HEK293 (cell line): ENCODE measurements around the gene MCOLN1.

Experiments
- CTCF ChIA-PET: fragments of 350-600 bp; formaldehyde crosslinking; extraction: SDS; loops from one replicate; lab custom pipeline; 2021; ENCODE audit warnings: antibody characterized with exemption; lab: Yijun Ruan, JAX
- POLR2A ChIA-PET: fragments of 300-600 bp; formaldehyde crosslinking; extraction: SDS; loops from one replicate; lab custom pipeline; 2020; ENCODE audit warnings: antibody characterized with exemption, inconsistent platforms; lab: Yijun Ruan, JAX
- H3K27ac ChIP-seq: fragments of 200-500 bp; sonication (Bioruptor generic); 2 replicates; pipeline ENCODE4 v1.5.1; 2014; ENCODE audit warnings: low read depth, low read length, control low read depth, inconsistent platforms; ENCODE audit errors: extremely low read depth
- H3K36me3 ChIP-seq, 2 experiments: fragments of 200-500 bp in 1 of 2; sonication (Bioruptor generic) in 1 of 2; 1 replicate in 1 of 2; 2 replicates in 1 of 2; pipeline ENCODE4 v1.5.1; 2014 to 2017; ENCODE audit warnings: inconsistent platforms in 2 of 2, low read length in 2 of 2; ENCODE audit not compliant: control insufficient read depth in 2 of 2, insufficient read depth in 1 of 2
- H3K4me1 ChIP-seq: fragments of 200-500 bp; sonication (Bioruptor generic); 2 replicates; pipeline ENCODE4 v1.5.1; 2014; ENCODE audit warnings: mild to moderate bottlenecking, low read length, inconsistent platforms; ENCODE audit not compliant: control insufficient read depth, insufficient read depth
- H3K4me3 ChIP-seq: 2 replicates; pipeline ENCODE4 v1.5.1; 2011; ENCODE audit warnings: low read depth, mild to moderate bottlenecking, control low read depth, low read length, moderate library complexity
- H3K9me3 ChIP-seq: fragments of 200-500 bp; sonication (Bioruptor generic); 2 replicates; pipeline ENCODE4 v1.5.1; 2014; ENCODE audit warnings: low read depth, low read length, inconsistent platforms; ENCODE audit not compliant: control insufficient read depth, insufficient read depth
- BCL11A ChIP-seq: fragments of 450-650 bp; formaldehyde crosslinking; IDR thresholded peaks from 2 replicates; pipeline ENCODE4 v1.5.1; 2016; ENCODE audit warnings: low read depth, missing biosample characterization, missing genetic modification characterization
- BCL11B ChIP-seq: fragments of 450-650 bp; formaldehyde crosslinking; IDR thresholded peaks from 2 replicates; pipeline ENCODE4 v1.5.1; 2016; ENCODE audit warnings: low read depth, missing biosample characterization, missing genetic modification characterization
- GLIS2 ChIP-seq: fragments of 450-650 bp; formaldehyde crosslinking; IDR thresholded peaks from 2 replicates; pipeline ENCODE4 v1.5.1; 2016; ENCODE audit warnings: missing biosample characterization, missing genetic modification characterization
- KLF8 ChIP-seq: fragments of 450-650 bp; formaldehyde crosslinking; IDR thresholded peaks from 2 replicates; pipeline ENCODE4 v1.5.1; 2016; ENCODE audit warnings: missing biosample characterization, missing genetic modification characterization
- KLF9 ChIP-seq: fragments of 450-650 bp; formaldehyde crosslinking; IDR thresholded peaks from 2 replicates; pipeline ENCODE4 v1.5.1; 2016; ENCODE audit warnings: missing biosample characterization, missing genetic modification characterization, low read depth
- SALL2 ChIP-seq: fragments of 450-650 bp; formaldehyde crosslinking; IDR thresholded peaks from 2 replicates; pipeline ENCODE4 v1.5.0; 2017; ENCODE audit warnings: missing biosample characterization, mild to moderate bottlenecking, missing genetic modification characterization, borderline replicate concordance
- ZBTB17 ChIP-seq: fragments of 450-650 bp; formaldehyde crosslinking; IDR thresholded peaks from 2 replicates; pipeline ENCODE4 v1.5.1; 2016; ENCODE audit warnings: missing biosample characterization, missing genetic modification characterization
- ZFP3 ChIP-seq: fragments of 450-650 bp; formaldehyde crosslinking; IDR thresholded peaks from 2 replicates; pipeline ENCODE4 v1.5.1; 2016; ENCODE audit warnings: low read depth, missing biosample characterization, missing genetic modification characterization
- ZNF133 ChIP-seq: fragments of 450-650 bp; formaldehyde crosslinking; IDR thresholded peaks from 2 replicates; pipeline ENCODE4 v1.5.1; 2016; ENCODE audit warnings: missing biosample characterization, missing genetic modification characterization
- ZNF223 ChIP-seq: fragments of 450-650 bp; formaldehyde crosslinking; IDR thresholded peaks from 2 replicates; pipeline ENCODE4 v1.5.1; 2016; ENCODE audit warnings: missing biosample characterization, missing genetic modification characterization
- ZNF24 ChIP-seq: fragments of 450-650 bp; formaldehyde crosslinking; IDR thresholded peaks from 2 replicates; pipeline ENCODE4 v1.5.1; 2016; ENCODE audit warnings: missing biosample characterization, missing genetic modification characterization
- ZNF398 ChIP-seq: fragments of 450-650 bp; formaldehyde crosslinking; IDR thresholded peaks from 2 replicates; pipeline ENCODE4 v1.5.1; 2017; ENCODE audit warnings: missing biosample characterization, missing genetic modification characterization
- ZNF416 ChIP-seq: fragments of 450-650 bp; formaldehyde crosslinking; IDR thresholded peaks from 2 replicates; pipeline ENCODE4 v1.5.1; 2016; ENCODE audit warnings: missing biosample characterization, missing genetic modification characterization
- ZNF449 ChIP-seq: fragments of 450-650 bp; formaldehyde crosslinking; IDR thresholded peaks from 2 replicates; pipeline ENCODE4 v1.5.1; 2017; ENCODE audit warnings: missing biosample characterization, mild to moderate bottlenecking, missing genetic modification characterization, moderate library complexity
- ZNF510 ChIP-seq: fragments of 450-650 bp; formaldehyde crosslinking; IDR thresholded peaks from 2 replicates; pipeline ENCODE4 v1.5.1; 2018; ENCODE audit warnings: mild to moderate bottlenecking, missing genetic modification characterization, missing biosample characterization; ENCODE audit not compliant: insufficient replicate concordance
- ZNF626 ChIP-seq: fragments of 450-650 bp; sonication (Bioruptor Pico); formaldehyde crosslinking; IDR thresholded peaks from 2 replicates; pipeline ENCODE4 v1.5.1; 2018; ENCODE audit warnings: missing biosample characterization, missing genetic modification characterization, inconsistent platforms
- ZNF629 ChIP-seq: fragments of 450-650 bp; formaldehyde crosslinking; IDR thresholded peaks from 2 replicates; pipeline ENCODE4 v1.5.1; 2017; ENCODE audit warnings: missing biosample characterization, missing genetic modification characterization
- ZNF664 ChIP-seq: fragments of 450-650 bp; formaldehyde crosslinking; IDR thresholded peaks from 2 replicates; pipeline ENCODE4 v1.5.1; 2016; ENCODE audit warnings: missing biosample characterization, missing genetic modification characterization
- ZNF776 ChIP-seq: fragments of 450-650 bp; formaldehyde crosslinking; IDR thresholded peaks from 2 replicates; pipeline ENCODE4 v1.5.0; 2017; ENCODE audit warnings: missing biosample characterization, missing genetic modification characterization, borderline replicate concordance
- ZXDB ChIP-seq: fragments of 450-650 bp; formaldehyde crosslinking; IDR thresholded peaks from 2 replicates; pipeline ENCODE4 v1.5.1; 2016; ENCODE audit warnings: missing biosample characterization, missing genetic modification characterization

MCOLN1 gene

GRCh38 chr19:7528192-7528519, 5.7 kb downstream of the MCOLN1 start (continued):
- TF ChIP-seq ZNF398 (tag by site-specific recombination): no peak
- TF ChIP-seq ZNF776 (tag by site-specific recombination): no peak
- TF ChIP-seq ZNF629 (tag by site-specific recombination): no peak
- TF ChIP-seq ZNF416: no peak
- no peak for TF ChIP-seq GLIS2 (tag by site-specific recombination)

GRCh38 chr19:7528522-7529245, 6.3 kb downstream of the MCOLN1 start:
- CTCF ChIA-PET: no interaction called here
- POLR2A ChIA-PET: no interaction called here
- TF ChIP-seq ZXDB (tag by site-specific recombination): no peak
- no peak for TF ChIP-seq KLF8 (tag by site-specific recombination)
- no peak for TF ChIP-seq ZNF133 (tag by site-specific recombination)
- no peak for TF ChIP-seq ZNF223 (tag by site-specific recombination)
- no peak for TF ChIP-seq ZBTB17 (tag by site-specific recombination)
- TF ChIP-seq ZNF449 (tag by site-specific recombination): no peak
- TF ChIP-seq ZFP3 (tag by site-specific recombination): no peak
- no peak overlapping the region for H3K27ac ChIP-seq
- peaks cover 0 to 43% of the 10 kb centered on the region in 2 experiments; a peak in 2 of 3 replicates for H3K36me3 ChIP-seq
- H3K4me1 ChIP-seq: no peaks in the 10 kb centered on the region
- no peaks in the 10 kb centered on the region for H3K9me3 ChIP-seq
- no peak overlapping the region for H3K4me3 ChIP-seq

- TF ChIP-seq SALL2 (no peak), ZNF664 (tag by site-specific recombination) (no peak), KLF9 (tag by site-specific recombination) (0 out of 2 replicates have a peak, but pooled peaks have one; percentile 40), ZNF24 (tag by site-specific recombination) (no peak)
- peaks cover 0 to 43% of the 10 kb centered on the region in 2 experiments; a peak in 2 of 3 replicates for H3K36me3 ChIP-seq
- POLR2A ChIA-PET: no interaction called here
- no peaks in the 10 kb centered on the region for H3K4me1 ChIP-seq
- H3K27ac ChIP-seq: no peak overlapping the region
- CTCF ChIA-PET: no interaction called here
- H3K9me3 ChIP-seq: no peaks in the 10 kb centered on the region
- H3K4me3 ChIP-seq: no peak overlapping the region
Measured at GRCh38 chr19:7529246-7529600, 6.8 kb downstream of the MCOLN1 start.

GRCh38 chr19:7529610-7530490, 7.4 kb downstream of the MCOLN1 start:
- Histone ChIP-seq H3K27ac (no peak overlapping the region), H3K36me3 (peaks cover 0 to 43% of the 10 kb centered on the region in 2 experiments; a peak in 2 of 3 replicates), H3K4me3 (no peak overlapping the region), H3K4me1 (no peaks in the 10 kb centered on the region), H3K9me3 (no peaks in the 10 kb centered on the region)
- TF ChIP-seq BCL11B (tag by site-specific recombination) (peak; percentile 83), BCL11A (0 out of 2 replicates have a peak, but pooled peaks have one; percentile 54), ZNF510 (tag by site-specific recombination) (no peak), ZNF626 (tag by site-specific recombination) (no peak)
- POLR2A ChIA-PET: no interaction called here
- CTCF ChIA-PET: no interaction called here
